Effector CD8-positive, alpha-beta T cell (primary cell): ENCODE measurements around the gene SLC25A22.

ENCODE experiments used
- DNase-seq: peaks from one replicate; lab custom pipeline; 2025; lab: John Stamatoyannopoulos, UW

The SLC25A22 gene

DNA sequence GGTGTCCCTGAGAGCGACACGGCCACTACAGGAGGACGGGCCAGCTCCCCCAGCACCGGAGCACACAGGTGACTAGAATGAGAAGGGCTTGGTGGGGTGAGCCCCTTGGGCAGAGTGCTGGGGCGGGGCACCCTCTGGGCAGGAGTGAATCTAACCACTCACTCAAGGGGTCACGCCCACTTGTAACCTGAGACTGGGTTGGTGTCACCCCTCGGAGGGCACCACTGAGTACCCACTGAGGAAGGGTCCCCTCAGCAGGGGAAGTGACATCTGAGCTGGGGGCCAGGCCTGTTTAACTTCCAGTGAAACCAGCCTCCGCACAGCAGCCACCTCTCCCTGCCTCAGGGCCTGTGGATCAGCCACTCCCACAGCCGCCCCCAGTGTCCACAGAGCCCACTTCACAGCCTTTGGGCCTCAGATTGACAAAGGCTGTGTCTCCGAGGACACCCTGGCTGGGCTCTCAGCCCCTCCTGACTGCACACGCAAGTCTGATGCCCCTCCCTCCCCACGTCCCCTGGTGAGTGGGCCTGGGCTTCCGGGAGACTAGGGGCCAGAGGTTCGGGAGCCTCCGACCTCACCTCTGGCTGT is 26.4 kb downstream of the SLC25A22 start:
- no peak for DNase-seq

DNA sequence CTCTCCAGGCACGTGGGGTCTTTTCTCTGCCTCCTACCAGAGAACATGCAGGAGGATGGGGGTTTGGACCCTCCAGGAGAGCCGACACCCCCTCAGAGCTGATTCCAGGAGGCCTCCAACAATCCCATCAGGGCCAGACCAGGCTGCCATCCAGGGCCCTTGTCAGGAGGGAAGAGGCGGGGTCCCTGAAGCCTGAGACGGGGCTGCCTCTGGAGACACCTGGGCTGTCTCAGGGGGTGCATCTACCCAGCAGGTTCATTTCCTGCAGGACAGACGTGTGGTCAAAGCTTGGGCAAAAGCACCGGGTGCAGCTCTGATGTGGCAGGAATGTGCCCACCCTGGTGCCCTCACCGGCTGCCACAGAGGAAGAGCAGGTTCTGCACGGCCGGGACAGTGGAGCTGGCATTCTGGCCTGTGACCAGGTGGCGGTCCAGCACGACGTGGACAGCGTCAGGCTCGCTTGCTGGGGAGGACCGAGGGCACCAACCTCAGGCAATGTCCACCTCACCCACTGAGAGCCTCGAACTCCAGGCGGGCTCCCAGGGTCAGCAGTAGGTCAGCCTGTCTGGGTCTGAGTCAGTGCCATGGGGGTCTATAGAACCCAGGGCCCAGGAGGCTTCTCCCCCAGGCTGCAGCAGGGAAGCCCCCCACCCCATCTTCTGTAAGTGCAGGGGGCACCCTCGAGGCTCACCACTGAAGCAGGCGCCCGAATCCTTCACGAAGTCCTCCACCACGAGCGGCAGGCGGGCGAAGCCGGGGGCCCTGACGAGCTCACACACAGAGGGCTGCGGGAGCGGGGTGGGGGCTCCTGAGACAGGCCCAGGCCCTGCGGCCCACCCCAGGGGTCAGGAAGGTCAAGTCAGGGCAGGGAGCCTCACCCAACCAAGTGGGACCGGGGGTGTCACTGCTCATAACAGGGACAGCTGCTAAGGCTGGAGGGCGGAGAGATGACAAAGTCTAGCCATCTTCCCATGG is 27.2 kb downstream of the SLC25A22 start:
- DNase-seq = no peak

DNA sequence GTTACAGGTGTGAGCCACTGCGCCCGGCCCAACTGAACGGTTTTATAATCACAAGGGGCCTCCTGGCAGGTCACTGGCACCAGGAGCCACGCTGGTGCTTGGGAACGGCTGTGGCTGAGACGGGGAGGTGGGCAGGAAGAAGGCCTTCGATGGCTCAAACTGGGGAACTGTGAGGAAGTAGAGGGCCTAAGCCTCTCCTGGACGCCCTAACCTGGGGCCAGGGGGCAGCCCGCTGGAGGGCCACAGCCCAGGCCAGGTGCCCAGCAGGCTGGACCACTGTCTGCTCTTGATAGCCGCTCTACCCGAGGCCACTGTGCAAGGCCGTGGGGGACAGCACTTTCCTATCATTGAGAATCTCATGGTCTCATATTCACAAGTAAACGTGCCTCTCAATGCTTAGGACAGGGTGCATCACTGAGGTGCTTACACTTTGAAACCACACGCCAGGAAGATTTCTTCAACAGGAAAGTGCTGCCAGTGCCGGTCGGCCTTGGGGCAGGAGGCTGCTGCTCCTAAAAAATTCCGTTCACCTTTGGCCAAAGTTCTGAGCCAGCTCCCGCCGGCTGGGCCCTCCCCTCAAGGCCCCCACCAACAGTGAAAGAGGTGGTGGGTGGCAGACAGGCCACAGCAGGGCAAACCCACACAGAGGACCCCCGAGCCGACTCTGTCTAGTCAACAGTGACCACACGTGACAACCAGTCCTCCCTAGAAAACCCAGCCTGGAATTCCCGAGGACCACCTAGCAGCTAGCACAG is 28.0 kb downstream of the SLC25A22 start:
- no peak for DNase-seq

DNA sequence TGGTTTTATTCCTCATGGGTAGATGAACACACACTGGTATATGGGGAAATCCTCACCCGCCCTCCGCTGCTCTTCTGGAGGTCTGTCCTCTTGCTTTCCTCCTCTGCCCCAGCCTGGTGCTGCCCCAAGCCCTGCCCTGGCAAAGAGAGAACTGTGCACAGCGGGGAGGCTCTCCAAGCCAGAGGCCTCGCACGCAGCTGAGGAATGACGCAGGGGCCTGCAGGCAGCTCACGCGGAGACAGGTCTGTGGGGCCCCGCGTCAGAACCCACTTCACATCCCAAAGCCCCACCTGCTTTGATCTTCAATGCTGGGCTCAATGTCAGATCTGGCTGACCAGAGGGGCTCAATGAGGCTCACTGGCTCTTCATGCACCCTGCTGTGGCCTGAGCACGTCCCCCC is 30.8 kb downstream of the SLC25A22 start:
- DNase-seq = no peak

DNA sequence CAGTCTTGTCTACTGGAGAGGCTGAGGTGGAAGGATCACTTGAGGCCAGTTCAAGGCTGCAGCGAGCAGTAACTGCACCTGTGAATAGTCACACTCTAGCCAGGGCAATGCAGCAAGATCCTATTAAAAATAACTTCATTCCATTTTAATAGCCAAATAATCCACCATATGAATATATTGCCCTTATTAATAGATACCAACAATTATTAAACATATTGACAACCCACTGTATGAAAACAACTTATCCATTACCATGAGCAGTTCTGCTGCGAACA is 31.2 kb downstream of the SLC25A22 start:
- DNase-seq = no peak

DNA sequence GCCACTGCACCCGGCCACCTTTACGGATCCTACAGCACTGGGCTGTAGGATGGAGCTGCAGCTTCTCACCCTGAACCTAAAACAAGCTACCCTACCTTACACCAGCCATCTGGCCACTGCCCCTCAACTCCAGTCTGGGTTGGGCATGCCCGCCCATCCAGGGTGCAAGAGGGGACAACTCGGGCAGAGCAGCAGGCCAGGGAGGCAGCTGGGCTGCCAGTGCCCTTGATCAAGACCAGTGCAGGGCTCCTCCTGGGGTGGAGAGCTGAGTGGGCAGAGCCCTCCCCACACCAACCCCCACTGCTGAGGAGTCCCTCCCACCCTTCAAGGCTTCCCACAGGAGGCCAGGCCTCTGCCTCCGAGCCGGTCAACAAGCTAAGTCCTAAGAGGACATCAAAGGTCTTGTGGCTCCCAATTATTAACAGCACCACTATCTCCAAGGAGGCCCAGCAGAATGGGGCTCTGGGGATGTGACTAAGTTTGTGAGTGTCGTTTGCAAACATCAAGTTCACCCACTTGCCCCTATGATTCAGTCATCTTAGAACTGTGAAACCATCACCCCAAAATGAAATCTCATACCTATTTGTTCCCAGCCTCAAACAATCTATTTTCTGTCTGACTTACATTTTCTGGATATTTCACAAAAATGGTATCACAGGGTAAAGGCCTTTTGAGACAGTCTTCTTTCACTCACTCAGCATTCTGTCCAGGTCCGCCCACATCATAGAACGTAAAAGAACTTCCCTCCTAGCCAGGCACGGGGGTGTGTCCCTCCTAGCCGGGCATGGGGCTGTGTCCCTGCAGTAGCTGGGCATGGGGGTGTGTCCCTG is 31.8 kb downstream of the SLC25A22 start:
- no peak for DNase-seq

DNA sequence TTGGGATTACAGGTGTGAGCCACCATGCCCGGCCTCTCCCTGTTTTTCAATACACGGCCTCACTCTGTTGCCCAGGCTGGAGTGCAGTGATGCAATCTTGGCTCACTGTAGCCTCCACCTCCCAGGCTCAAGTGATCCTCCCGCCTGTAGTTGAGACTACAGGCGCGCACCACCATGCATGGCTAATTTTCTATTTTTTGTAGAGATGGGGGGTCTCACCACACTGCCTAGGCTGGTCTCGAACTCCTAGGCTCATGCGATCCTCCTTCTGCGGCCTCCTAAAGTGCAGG is 32.3 kb downstream of the SLC25A22 start:
- DNase-seq = no peak

DNA sequence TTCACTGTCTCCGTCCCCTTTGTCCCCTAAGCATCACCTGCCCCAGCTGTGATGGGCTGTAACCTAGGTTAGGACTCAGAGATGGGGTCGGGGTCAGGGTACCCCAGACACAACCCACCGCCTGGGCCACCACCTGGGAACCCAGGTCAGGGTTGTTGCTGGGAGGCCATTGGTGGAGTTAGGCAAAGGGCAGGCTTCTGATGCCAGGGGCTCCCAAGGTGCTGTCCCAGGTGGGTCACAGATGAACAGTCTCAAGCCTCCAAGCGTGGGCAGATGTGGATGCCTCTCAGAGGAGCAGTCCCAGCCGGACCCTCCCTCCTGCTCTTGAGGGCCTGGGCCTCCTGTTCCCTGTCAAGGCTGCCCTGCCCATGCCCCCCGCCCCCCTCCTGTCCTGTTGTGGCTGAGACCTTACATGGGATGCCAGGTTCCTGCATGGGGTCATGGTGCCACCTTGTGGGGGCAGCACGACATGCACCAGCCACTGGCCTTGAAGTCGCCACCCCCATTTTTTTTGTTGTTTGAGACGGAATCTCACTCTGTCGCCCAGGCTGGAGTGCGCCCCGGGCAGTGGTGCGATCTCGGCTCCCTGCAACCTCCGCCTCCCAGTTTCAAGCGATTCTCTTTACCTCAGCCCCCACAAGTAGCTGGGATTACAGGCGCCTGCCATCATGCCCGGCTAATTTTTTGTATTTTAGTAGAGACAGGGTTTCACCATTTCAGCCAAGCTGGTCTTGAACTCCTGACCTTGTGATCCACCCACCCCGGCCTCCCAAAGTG is 32.9 kb downstream of the SLC25A22 start:
- DNase-seq = peak; percentile 57

DNA sequence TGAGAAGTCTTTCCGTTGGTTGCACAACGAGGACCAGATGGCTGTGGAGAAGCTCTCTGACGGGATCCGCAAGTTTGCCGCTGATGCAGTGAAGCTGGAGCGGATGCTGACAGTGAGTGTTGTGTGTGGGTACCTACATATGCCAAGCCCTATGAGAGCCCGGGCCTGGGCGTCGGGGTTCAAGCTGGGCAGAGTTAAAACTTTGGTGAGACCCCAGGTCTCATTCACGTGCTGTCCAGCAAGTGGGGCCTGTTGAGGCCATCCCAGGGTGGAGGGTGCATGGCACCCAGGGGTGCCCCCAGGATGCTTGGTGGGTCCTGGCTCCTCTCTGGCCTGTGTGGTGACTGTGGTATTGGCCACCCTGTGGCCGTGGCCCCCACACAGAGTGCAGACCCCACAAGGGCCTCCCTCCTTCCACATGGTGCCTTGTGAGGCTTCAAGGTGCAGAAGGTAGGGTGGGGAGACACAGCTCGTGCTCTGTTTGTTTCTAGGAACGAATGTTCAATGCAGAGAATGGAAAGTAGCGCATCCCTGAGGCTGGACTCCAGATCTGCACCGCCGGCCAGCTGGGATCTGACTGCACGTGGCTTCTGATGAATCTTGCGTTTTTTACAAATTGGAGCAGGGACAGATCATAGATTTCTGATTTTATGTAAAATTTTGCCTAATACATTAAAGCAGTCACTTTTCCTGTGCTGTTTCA is 33.6 kb downstream of the SLC25A22 start:
- no peak for DNase-seq

DNA sequence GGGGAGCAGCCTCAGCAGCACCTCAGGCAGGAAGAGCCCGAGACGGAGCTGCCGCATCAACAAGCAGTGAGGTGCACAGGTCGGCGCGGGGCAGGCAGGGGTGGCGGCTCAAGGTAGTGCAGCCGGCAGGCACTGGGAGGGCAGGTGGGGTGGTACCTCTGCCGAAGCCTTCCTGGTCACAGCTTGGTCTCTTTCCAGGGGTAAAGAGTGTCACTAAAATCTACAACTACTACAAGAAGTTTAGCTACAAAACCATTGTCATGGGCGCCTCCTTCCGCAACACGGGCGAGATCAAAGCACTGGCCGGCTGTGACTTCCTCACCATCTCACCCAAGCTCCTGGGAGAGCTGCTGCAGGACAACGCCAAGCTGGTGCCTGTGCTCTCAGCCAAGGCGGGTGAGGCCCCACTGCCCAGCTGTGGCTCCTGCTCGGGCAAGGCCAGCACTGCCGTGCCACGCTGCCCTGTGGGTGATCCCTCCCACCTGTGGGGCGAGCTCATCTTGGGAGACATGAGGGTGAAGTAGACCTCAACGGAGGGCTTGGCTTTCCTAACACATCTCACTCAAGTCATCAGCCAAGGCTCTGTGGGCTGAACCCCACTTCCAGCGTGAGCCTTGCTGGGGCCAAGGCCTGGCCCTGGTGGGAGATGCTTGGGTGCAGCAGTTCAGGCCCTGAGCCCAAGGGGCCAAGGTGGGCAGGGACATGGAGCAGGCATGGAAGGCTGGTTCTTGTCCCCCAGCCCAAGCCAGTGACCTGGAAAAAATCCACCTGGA is 34.3 kb downstream of the SLC25A22 start:
- DNase-seq = no peak

DNA sequence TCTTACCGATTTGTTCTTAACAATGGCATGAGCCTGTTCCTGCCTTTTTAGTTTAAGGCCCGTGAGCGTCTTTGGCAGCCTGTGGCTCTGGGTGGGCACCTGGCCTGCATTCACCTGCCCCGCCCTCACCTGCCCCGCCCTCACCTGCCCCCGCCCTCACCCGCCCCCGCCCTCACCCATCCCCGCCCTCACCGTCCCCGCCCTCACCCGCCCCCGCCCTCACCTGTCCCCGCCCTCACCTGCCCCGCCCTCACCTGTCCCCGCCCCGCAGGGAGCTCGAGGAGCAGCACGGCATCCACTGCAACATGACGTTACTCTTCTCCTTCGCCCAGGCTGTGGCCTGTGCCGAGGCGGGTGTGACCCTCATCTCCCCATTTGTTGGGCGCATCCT is 35.0 kb downstream of the SLC25A22 start:
- no peak for DNase-seq

DNA sequence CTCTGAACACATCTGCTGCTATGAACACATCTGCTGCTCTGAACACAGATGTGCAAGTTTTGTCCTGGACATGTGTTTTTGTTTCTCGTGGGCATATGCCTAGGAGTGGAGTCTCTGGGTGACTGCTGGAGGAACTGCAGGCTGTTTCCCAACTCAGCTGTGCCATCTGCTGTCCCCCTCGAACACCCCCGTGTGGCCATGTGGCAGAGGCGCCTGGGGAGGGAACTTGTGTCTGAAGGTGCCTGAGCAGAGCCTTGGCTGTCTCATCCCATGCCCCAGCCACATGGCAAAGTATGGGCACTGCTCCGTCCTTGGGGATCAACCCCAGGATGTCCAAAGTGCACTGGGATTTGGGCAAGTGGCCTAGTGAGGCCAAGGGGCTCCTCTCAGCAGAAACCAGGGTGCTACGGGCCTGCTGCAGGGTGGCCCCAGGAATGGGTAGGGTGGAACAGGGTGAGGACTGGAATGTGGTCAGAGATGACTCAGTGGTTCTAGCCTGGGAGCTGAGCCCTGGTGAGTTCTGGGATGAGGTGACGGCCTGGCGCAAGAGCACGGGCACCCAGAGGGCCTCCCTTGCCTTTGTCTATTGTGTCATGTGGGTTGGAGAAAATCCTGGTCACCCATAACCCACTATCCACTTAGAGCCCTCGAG is 35.5 kb downstream of the SLC25A22 start:
- DNase-seq = no peak

DNA sequence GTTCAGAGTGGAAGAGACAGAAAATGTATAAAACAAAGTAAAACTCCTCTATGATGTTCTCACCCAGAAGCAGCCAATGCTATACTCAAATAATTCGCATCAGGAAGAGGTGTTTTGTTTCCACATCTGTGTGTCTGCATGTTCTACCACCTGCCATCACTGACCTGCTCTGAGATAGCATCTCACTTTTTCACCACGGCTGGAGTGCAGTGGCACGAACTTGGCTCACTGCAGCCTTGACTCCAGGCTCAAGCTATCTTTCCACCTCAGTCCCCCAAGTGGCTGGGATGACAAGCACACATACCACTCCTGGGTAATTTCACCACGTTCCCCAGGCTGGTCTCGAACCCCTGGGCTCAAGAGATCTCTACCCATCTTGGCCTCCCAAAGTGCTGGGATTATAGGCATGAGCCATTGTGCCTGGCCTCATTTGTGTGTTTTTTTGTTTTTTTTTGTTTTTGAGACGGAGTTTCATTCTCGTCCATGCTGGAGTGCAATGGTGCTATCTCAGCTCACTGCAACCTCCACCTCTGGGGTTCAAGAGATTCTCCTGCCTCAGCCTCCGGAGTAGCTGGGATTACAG is 36.5 kb downstream of the SLC25A22 start:
- DNase-seq = no peak

DNA sequence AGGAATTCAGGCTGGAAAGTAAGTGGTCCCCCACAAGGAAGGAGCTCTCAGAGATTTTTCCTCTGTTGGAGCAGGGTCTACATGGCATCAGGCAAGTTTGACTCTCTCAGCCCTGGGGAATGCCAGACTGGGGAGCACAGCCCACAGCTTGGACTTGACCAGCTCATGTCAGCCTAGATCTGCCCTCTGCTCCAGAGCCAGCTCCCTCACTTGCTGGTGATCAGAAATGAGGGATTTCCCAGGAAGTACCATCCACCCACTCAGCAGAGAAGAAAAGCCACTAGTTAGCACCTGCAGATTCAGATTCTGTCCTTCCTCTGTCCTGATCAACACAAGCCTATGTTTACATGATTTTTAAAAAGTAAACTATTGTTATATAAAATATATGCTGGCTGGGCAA is 37.8 kb downstream of the SLC25A22 start:
- DNase-seq = no peak

DNA sequence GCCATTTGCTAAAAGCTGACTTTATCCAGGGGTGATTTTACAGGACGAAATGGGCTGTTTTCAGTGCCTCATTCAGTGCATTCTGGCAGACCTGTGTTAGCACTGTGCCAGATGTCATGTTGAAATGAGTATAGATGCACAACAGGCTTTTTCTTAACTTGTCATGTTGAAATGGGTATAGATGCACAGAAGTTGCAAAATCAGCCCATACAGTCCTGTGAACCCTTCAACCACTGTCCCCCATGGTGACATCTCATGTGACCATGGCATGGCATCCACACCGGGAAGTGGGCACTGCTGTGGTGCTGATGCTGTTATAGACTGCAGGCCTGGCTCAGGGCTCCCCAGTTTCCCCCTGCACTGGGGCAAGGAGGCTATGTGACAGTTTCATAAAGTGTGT is 48.4 kb downstream of the SLC25A22 start:
- DNase-seq = no peak

DNA sequence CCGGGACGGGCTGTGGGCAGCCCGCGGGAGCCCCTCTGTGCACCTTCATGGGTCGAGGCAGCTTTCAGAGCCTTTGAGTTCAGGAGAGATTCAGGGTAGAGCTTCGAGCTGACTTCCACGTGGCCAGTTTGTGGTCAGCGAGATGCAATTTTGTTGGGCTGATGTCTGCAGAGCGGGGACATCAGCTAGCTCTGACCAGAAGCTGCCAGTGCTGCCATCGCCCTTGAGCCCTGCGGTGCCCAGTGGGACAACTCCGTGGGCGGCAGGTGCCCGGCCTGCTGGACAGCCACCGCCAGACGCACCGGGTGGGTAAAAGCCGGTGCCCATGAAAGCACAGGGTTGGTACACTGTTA is 50.1 kb downstream of the SLC25A22 start:
- no peak for DNase-seq

DNA sequence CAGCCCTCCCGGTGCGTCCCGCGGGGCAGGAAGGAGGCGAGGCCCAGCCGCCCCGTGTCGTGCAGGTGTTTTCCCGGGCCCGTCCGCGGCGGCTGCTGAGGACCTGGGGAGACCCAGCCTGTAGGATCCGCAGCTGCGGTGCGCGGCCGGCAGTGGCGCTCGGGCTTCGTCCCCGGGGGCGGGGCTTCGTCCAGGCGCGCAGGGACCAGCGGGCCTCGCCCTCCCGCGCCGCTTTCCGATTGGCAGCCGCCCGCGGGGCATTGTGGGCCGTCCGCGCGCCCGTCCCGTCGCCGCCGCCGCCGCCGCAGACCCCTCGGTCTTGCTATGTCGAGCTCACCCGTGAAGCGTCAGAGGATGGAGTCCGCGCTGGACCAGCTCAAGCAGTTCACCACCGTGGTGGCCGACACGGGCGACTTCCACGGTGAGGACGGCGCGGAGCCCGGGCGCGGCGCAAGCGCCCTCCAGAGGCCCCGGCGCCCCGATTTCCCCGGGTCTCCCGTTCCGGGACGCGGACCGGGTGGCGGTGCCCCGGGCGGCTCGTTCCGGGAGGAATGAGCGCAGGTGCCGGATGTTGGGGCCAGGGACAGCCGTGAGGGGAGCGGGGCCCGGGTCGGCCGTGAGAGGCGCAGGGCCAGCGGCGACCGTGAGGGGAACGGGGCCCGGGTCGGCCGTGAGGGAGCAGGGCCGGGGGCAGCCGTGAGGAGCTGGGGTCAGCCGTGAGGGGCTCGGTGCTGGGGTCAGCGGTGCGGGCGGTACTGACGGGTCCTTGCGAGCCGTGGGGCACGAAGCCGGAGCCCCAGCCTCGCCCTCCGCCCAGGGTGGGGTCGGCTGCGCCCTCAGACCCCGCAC is 50.7 kb downstream of the SLC25A22 start, which contains the start of gene TALDO1:
TALDO1 (plus strand) TSS at position 307 of the 849 bp plus-strand sequence; CDS start at position 325, 18 bp downstream.
- peak; percentile 65 for DNase-seq
